Measurements from ENCODE around the gene CT45A6.
"Not testable (repeated sequence)": the region's sequence is repeated elsewhere in the genome, so short reads cannot be mapped to it uniquely, and the experiment has no call there.

CT45A6 gene, protein sequence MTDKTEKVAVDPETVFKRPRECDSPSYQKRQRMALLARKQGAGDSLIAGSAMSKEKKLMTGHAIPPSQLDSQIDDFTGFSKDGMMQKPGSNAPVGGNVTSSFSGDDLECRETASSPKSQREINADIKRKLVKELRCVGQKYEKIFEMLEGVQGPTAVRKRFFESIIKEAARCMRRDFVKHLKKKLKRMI

DNA sequence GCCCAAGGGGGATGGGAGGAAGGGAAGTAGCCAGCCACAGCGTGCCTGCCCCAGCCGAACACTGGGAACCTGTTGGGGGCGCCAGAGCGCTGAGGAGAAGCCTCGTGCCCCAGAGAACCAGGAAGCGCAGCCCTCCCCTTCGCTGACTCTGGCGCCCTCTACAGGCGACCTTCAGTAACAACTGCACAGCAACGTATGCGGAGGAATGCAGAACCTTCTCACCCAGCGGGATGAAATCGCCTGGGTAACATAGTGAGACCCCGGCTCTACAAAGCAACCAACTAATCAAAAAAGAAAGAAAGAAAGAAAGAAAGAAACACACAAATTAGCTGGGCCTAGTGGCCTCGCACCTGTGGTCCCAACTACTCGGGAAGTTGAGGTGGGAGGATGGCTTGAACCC is at the start of gene CT45A6:
Gene CT45A6 (minus strand): TSS at position 101 of the 400 bp plus-strand sequence. CDS start 3,794 bp downstream, outside the sequence.
- DNase-seq, result not testable (repeated sequence)

DNA sequence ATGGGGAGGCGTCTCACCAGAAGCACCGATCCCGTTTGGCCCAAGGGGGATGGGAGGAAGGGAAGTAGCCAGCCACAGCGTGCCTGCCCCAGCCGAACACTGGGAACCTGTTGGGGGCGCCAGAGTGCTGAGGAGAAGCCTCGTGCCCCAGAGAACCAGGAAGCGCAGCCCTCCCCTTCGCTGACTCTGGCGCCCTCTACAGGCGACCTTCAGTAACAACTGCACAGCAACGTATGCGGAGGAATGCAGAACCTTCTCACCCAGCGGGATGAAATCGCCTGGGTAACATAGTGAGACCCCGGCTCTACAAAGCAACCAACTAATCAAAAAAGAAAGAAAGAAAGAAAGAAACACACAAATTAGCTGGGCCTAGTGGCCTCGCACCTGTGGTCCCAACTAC is 34.6 kb upstream of the CT45A6 start, which contains the start of gene CT45A7:
Gene CT45A7 (minus strand): TSS at position 101 of the 400 bp plus-strand sequence. CDS start 3,747 bp downstream, outside the sequence.
- DNase-seq, result not testable (repeated sequence)

DNA sequence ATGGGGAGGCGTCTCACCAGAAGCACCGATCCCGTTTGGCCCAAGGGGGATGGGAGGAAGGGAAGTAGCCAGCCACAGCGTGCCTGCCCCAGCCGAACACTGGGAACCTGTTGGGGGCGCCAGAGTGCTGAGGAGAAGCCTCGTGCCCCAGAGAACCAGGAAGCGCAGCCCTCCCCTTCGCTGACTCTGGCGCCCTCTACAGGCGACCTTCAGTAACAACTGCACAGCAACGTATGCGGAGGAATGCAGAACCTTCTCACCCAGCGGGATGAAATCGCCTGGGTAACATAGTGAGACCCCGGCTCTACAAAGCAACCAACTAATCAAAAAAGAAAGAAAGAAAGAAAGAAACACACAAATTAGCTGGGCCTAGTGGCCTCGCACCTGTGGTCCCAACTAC is 17.3 kb upstream of the CT45A6 start, which contains the start of gene CT45A2:
Gene CT45A2 (minus strand): TSS at position 101 of the 400 bp plus-strand sequence. CDS start 3,747 bp downstream, outside the sequence.
- DNase-seq, result not testable (repeated sequence)

DNA sequence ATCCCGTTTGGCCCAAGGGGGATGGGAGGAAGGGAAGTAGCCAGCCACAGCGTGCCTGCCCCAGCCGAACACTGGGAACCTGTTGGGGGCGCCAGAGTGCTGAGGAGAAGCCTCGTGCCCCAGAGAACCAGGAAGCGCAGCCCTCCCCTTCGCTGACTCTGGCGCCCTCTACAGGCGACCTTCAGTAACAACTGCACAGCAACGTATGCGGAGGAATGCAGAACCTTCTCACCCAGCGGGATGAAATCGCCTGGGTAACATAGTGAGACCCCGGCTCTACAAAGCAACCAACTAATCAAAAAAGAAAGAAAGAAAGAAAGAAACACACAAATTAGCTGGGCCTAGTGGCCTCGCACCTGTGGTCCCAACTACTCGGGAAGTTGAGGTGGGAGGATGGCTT is 17.2 kb downstream of the CT45A6 start, which contains the start of gene CT45A5:
Gene CT45A5 (minus strand): TSS at position 101 of the 400 bp plus-strand sequence. CDS start 3,774 bp downstream, outside the sequence.
- not testable (repeated sequence) for DNase-seq

DNA sequence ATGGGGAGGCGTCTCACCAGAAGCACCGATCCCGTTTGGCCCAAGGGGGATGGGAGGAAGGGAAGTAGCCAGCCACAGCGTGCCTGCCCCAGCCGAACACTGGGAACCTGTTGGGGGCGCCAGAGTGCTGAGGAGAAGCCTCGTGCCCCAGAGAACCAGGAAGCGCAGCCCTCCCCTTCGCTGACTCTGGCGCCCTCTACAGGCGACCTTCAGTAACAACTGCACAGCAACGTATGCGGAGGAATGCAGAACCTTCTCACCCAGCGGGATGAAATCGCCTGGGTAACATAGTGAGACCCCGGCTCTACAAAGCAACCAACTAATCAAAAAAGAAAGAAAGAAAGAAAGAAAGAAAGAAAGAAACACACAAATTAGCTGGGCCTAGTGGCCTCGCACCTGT is 34.5 kb downstream of the CT45A6 start, which contains the start of gene CT45A3:
Gene CT45A3 (minus strand): TSS at position 101 of the 400 bp plus-strand sequence. CDS start 3,747 bp downstream, outside the sequence.
- DNase-seq, result not testable (repeated sequence)

DNA sequence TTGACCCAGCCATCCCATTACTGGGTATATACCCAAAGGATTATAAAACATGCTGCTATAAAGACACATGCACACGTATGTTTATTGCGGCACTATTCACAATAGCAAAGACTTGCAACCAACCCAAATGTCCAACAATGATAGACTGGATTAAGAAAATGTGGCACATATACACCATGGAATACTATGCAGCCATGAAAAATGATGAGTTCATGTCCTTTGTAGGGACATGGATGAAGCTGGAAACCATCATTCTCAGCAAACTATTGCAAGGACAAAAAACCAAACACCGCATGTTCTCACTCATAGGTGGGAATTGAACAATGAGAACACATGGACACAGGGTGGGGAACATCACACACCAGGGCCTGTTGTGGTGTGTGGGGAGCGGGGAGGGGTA is 57.8 kb downstream of the CT45A6 start:
- DNase-seq, result not testable (repeated sequence)
